A673 (cell line): ENCODE measurements around the gene RNASET2.

Experiments
- EZH2 ChIP-seq: fragments of 200-600 bp; sonication (generic); IDR thresholded peaks from 2 replicates; pipeline ENCODE4 v1.6.1; 2017; ENCODE audit warnings: borderline replicate concordance, low read depth, mild to moderate bottlenecking, mixed read lengths, antibody characterized with exemption, low read length; ENCODE audit not compliant: poor library complexity, severe bottlenecking
- TF ChIP-seq, protein P1 (sequence below): fragments of 300-800, 200-600 bp; sonication (generic); conservative IDR thresholded peaks from 2 replicates; pipeline ENCODE4 v1.5.1; 2017; ENCODE audit warnings: low read depth, mild to moderate bottlenecking, antibody characterized with exemption, low read length, moderate library complexity, mixed read lengths

DNA sequence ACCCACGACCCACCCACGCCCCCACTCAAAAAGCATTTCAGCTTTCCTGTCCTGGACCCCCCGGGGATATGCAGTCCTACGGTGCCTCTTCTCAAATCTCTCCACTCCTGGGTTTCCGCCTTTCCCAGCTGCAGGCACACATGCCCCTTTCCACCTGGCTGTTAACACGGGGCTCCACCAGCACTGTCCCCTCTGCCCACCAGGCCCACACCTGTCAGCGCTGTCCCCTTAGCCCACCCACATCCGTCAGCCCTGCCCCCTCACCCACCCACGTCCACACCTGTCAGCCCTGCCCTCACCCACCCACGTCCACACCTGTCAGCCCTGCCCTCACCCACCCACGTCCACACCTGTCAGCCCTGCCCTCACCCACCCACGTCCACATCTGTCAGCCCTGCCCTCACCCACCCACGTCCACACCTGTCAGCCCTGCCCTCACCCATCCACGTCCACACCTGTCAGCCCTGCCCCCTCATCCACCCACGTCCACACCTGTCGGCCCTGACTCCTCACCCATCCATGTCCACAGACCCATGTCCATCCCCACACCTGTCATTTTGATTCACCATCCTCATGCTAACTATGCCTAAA lies 11.6 kb downstream of the RNASET2 start:
- TF ChIP-seq, protein P1, sequence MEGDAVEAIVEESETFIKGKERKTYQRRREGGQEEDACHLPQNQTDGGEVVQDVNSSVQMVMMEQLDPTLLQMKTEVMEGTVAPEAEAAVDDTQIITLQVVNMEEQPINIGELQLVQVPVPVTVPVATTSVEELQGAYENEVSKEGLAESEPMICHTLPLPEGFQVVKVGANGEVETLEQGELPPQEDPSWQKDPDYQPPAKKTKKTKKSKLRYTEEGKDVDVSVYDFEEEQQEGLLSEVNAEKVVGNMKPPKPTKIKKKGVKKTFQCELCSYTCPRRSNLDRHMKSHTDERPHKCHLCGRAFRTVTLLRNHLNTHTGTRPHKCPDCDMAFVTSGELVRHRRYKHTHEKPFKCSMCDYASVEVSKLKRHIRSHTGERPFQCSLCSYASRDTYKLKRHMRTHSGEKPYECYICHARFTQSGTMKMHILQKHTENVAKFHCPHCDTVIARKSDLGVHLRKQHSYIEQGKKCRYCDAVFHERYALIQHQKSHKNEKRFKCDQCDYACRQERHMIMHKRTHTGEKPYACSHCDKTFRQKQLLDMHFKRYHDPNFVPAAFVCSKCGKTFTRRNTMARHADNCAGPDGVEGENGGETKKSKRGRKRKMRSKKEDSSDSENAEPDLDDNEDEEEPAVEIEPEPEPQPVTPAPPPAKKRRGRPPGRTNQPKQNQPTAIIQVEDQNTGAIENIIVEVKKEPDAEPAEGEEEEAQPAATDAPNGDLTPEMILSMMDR = no peak
- no peak for TF ChIP-seq EZH2
